Gastroesophageal sphincter (tissue), 3 donors: ENCODE data around the gene COL1A1.

Source experiments
- CTCF ChIP-seq, 4 experiments: fragments of 200-600 bp in 2 of 4; fragments of 450-650 bp in 2 of 4; sonication (generic) in 1 of 4; IDR thresholded peaks; one replicate each; pipeline ENCODE4 v1.5.1; 2017 to 2019; ENCODE audit warnings: antibody characterized with exemption in 4 of 4, mild to moderate bottlenecking in 2 of 4, moderate library complexity in 2 of 4
- EP300 ChIP-seq: sonication (generic); formaldehyde crosslinking; IDR thresholded peaks from one replicate; pipeline ENCODE4 v1.6.1; 2017; ENCODE audit warnings: antibody characterized with exemption, mild to moderate bottlenecking
- POLR2A ChIP-seq, 2 donors: fragments of 450-650 bp; IDR thresholded peaks; one replicate each; pipeline ENCODE4 v1.6.1; 2017; ENCODE audit warnings: antibody characterized with exemption in 2 of 2, mild to moderate bottlenecking in 2 of 2, moderate library complexity in 1 of 2
- POLR2AphosphoS5 ChIP-seq: sonication (generic); formaldehyde crosslinking; IDR thresholded peaks from one replicate; pipeline ENCODE4 v1.6.1; 2017; ENCODE audit warnings: antibody characterized with exemption

DNA sequence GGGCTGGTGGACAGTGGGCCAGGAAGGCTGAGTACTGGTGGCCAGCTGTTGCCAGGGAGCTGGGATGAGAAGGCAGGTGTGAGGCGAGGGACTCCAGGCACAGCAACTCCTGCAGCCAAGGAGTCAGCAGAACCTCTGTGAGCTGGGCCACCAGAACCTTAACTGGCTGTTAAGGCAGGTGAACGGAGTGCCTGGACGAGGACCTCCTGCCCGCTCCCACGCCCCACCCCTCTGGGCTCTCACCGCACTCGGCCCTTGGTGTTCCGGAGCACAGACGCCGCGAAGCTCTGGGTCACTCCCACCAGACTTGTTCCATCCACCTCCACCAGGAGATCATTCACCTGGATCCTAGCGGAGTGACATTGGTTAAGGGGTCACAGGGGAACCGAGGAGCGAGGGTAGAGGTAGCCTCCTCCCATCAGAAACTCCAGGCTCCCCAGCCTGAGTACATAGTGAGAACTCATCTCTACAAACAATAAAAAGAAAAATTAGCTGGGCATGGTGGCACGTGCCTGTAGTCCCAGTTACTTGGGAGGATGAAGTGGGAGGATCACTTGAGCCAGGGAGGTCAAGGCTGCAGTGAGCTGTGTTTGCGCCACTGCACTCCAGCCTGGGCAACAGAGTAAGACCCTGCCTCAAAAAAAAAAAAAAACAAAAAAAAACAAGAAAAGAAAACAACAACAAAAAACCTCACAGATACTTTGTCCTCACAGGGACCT, 60.2 kb downstream of the COL1A1 start:
- TF ChIP-seq EP300 (no peak), POLR2AphosphoS5 (no peak), CTCF (IDR thresholded peaks at IDR 0.05) (no peak), POLR2A (IDR thresholded peaks at IDR 0.05) (no peak)
